NCI-H524 (cell line): ENCODE results near the gene BRINP2.

Experiments
- DNase-seq, 2 experiments: peaks; one replicate each; lab custom pipeline; 2025; lab: John Stamatoyannopoulos, UW

BRINP2 gene

GRCh38 chr1:177219554-177220458 is 49.0 kb downstream of the BRINP2 start:
- DNase-seq = peak; percentile 17 to 67

- no peak for DNase-seq
Observed at GRCh38 chr1:177223359-177223758, 52.6 kb downstream of the BRINP2 start.

GRCh38 chr1:177227978-177228692 is 57.4 kb downstream of the BRINP2 start:
- DNase-seq = no peak

GRCh38 chr1:177228693-177229065 is 57.9 kb downstream of the BRINP2 start:
- no peak for DNase-seq

- DNase-seq = no peak
Observed at GRCh38 chr1:177229781-177230180, 59.0 kb downstream of the BRINP2 start.

- no peak for DNase-seq
Observed at GRCh38 chr1:177230228-177231016, 59.7 kb downstream of the BRINP2 start.

- DNase-seq = no peak
Observed at GRCh38 chr1:177235350-177235749, 64.6 kb downstream of the BRINP2 start.

GRCh38 chr1:177236962-177237361 is 66.2 kb downstream of the BRINP2 start:
- no peak for DNase-seq

GRCh38 chr1:177238967-177239366 is 68.2 kb downstream of the BRINP2 start:
- no peak for DNase-seq

- no peak for DNase-seq
Observed at GRCh38 chr1:177239792-177240191, 69.0 kb downstream of the BRINP2 start.

- DNase-seq = no peak
Observed at GRCh38 chr1:177243773-177244172, 73.0 kb downstream of the BRINP2 start.

- no peak for DNase-seq
Observed at GRCh38 chr1:177246710-177247580, 76.2 kb downstream of the BRINP2 start.

GRCh38 chr1:177247623-177248176 is 76.9 kb downstream of the BRINP2 start:
- no peak for DNase-seq

GRCh38 chr1:177248258-177248657 is 77.5 kb downstream of the BRINP2 start:
- DNase-seq = no peak

GRCh38 chr1:177249231-177249630 is 78.5 kb downstream of the BRINP2 start:
- DNase-seq = no peak

- no peak for DNase-seq
Observed at GRCh38 chr1:177252877-177253276, 82.1 kb downstream of the BRINP2 start.

- no peak for DNase-seq
Observed at GRCh38 chr1:177255411-177255810, 84.7 kb downstream of the BRINP2 start.

- DNase-seq = peak; percentile 54 to 87
Observed at GRCh38 chr1:177256153-177257075, 85.7 kb downstream of the BRINP2 start.

GRCh38 chr1:177257128-177257527 is 86.4 kb downstream of the BRINP2 start:
- peak; percentile 43 to 57 for DNase-seq

- peak in 1 of 2 experiments; percentile 17 for DNase-seq
Observed at GRCh38 chr1:177257576-177257975, 86.8 kb downstream of the BRINP2 start.
